Chondrocyte (in vitro differentiated cells): Measurements from ENCODE around the gene PTGER2. TPM values are rescaled to one million over a fixed set of nuclear protein-coding genes. Genes with fewer than 3 reads are reported as not detected.
A peak's percentile ranks its signal among the peaks of the same experiment; 100 is the strongest.

Experiments
- DNase-seq: peaks from one replicate; pipeline ENCODE4 v3.0.0; 2021; ENCODE audit warnings: mixed read lengths, low spot score
- H3K27ac Mint-ChIP-seq: one replicate; pipeline ENCODE4 v1.8.0; 2021; ENCODE audit warnings: mild to moderate bottlenecking, moderate library complexity, mixed read lengths; ENCODE audit not compliant: unreplicated experiment
- H3K27me3 Mint-ChIP-seq: 2 replicates; pipeline ENCODE4 v1.8.0; 2021; ENCODE audit warnings: low read depth, mixed read lengths
- H3K36me3 Mint-ChIP-seq: 2 replicates; pipeline ENCODE4 v1.8.0; 2021; ENCODE audit warnings: low read depth, mixed read lengths
- H3K4me1 Mint-ChIP-seq: 2 replicates; pipeline ENCODE4 v1.8.0; 2021; ENCODE audit warnings: low read depth, mild to moderate bottlenecking, mixed read lengths
- H3K4me3 Mint-ChIP-seq: one replicate; pipeline ENCODE4 v1.8.0; 2021; ENCODE audit warnings: mild to moderate bottlenecking, moderate library complexity, mixed read lengths; ENCODE audit not compliant: unreplicated experiment
- H3K9me3 Mint-ChIP-seq: 2 replicates; pipeline ENCODE4 v1.8.0; 2021; ENCODE audit warnings: low read depth, mixed read lengths
- total RNA-seq: library from RNA; stranded (reverse); gene quantifications from 3 replicates; pipeline ENCODE4 v1.2.1, GENCODE V29; 2021
- TF ChIP-seq, protein P1 (sequence below): fragments of 200-600 bp; sonication (generic); IDR thresholded peaks from 2 replicates; pipeline ENCODE4 v1.5.0; 2021; ENCODE audit warnings: antibody characterized with exemption, mild to moderate bottlenecking, moderate library complexity

Gene PTGER2
- total RNA-seq, 1 donor from 2014 or later = 2.5 TPM

DNA sequence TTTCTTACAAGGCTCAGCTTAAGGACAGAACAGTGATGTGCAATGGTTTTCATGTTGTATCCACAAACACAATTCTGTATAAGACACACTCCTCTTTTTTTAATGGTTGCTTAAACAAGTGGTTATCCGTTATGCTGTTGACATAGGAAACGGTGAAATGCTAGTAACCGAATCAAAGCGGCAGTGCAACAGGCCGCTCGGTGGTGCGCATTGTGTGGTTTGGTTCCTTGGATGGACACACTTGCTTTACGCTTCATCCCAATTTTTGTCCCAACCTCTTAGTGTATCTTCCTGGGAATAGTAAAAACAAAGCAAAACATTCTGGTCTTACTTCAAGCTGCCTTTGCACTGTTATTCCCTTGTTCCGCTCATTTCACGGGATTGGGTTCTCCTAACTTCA lies 650 bp upstream of the PTGER2 start:
- H3K27me3 Mint-ChIP-seq = peaks cover 3% of the 10 kb centered on the region
- peak overlapping the region; percentile 71 for H3K27ac Mint-ChIP-seq
- H3K4me1 Mint-ChIP-seq = peaks cover 32% of the 10 kb centered on the region
- no peaks in the 10 kb centered on the region for H3K36me3 Mint-ChIP-seq
- no peak for DNase-seq
- TF ChIP-seq, protein P1, sequence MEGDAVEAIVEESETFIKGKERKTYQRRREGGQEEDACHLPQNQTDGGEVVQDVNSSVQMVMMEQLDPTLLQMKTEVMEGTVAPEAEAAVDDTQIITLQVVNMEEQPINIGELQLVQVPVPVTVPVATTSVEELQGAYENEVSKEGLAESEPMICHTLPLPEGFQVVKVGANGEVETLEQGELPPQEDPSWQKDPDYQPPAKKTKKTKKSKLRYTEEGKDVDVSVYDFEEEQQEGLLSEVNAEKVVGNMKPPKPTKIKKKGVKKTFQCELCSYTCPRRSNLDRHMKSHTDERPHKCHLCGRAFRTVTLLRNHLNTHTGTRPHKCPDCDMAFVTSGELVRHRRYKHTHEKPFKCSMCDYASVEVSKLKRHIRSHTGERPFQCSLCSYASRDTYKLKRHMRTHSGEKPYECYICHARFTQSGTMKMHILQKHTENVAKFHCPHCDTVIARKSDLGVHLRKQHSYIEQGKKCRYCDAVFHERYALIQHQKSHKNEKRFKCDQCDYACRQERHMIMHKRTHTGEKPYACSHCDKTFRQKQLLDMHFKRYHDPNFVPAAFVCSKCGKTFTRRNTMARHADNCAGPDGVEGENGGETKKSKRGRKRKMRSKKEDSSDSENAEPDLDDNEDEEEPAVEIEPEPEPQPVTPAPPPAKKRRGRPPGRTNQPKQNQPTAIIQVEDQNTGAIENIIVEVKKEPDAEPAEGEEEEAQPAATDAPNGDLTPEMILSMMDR = no peak
- no peaks in the 10 kb centered on the region for H3K9me3 Mint-ChIP-seq
- peak overlapping the region; percentile 88 for H3K4me3 Mint-ChIP-seq

DNA sequence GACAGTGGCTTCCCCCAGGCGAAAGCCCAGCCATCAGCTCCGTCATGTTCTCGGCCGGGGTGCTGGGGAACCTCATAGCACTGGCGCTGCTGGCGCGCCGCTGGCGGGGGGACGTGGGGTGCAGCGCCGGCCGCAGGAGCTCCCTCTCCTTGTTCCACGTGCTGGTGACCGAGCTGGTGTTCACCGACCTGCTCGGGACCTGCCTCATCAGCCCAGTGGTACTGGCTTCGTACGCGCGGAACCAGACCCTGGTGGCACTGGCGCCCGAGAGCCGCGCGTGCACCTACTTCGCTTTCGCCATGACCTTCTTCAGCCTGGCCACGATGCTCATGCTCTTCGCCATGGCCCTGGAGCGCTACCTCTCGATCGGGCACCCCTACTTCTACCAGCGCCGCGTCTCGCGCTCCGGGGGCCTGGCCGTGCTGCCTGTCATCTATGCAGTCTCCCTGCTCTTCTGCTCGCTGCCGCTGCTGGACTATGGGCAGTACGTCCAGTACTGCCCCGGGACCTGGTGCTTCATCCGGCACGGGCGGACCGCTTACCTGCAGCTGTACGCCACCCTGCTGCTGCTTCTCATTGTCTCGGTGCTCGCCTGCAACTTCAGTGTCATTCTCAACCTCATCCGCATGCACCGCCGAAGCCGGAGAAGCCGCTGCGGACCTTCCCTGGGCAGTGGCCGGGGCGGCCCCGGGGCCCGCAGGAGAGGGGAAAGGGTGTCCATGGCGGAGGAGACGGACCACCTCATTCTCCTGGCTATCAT lies 663 bp downstream of the PTGER2 start:
- no peaks in the 10 kb centered on the region for H3K36me3 Mint-ChIP-seq
- H3K4me1 Mint-ChIP-seq = peaks cover 32% of the 10 kb centered on the region
- H3K9me3 Mint-ChIP-seq = no peaks in the 10 kb centered on the region
- TF ChIP-seq, protein P1 = peak; percentile 10
- peak overlapping the region; percentile 65 for H3K27ac Mint-ChIP-seq
- DNase-seq = no peak
- peaks cover 3% of the 10 kb centered on the region for H3K27me3 Mint-ChIP-seq
- peak overlapping the region; percentile 88 for H3K4me3 Mint-ChIP-seq

DNA sequence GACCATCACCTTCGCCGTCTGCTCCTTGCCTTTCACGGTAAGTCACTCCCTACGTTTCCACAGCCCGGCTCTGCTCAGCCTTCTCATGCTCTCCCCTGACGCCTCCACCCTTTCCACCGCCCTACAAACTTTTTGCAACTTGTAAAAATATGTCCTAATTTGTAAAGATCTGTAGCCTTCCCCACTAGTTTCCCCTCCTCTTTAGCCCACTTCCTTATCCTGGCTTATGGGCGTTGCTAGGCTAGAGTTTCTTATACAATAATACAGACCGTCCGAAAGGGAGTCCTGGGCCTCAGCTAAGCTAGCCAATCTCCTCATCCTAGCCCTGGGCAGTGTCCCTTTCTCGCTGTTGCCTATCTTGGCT lies 1.2 kb downstream of the PTGER2 start:
- no peak for DNase-seq
- no peaks in the 10 kb centered on the region for H3K9me3 Mint-ChIP-seq
- peaks cover 32% of the 10 kb centered on the region for H3K4me1 Mint-ChIP-seq
- H3K4me3 Mint-ChIP-seq = peak overlapping the region; percentile 88
- peaks cover 3% of the 10 kb centered on the region for H3K27me3 Mint-ChIP-seq
- TF ChIP-seq, protein P1 = no peak
- H3K27ac Mint-ChIP-seq = peak overlapping the region; percentile 6
- no peaks in the 10 kb centered on the region for H3K36me3 Mint-ChIP-seq

DNA sequence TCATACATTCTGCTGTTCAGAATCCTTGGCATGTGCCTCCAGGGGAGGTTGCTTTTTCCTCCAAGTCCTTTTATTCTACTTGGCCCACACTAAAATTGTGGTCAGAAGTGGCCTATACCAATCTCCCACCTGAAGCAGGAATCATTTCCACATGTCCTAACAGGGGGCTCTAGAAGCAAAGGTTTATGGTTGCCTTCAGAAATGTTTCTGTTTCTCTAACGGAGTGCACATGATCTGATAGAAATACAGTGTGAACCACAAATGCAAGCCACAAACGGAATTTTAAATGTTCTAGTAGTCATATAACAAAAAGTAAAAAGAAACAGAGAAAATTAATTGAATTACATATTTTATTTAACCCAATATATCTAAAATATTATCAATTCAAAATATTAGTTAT lies 4.0 kb downstream of the PTGER2 start:
- peaks cover 26% of the 10 kb centered on the region for H3K4me1 Mint-ChIP-seq
- TF ChIP-seq, protein P1 = no peak
- peaks cover 10% of the 10 kb centered on the region for H3K36me3 Mint-ChIP-seq
- H3K27me3 Mint-ChIP-seq = peaks cover 3% of the 10 kb centered on the region
- H3K9me3 Mint-ChIP-seq = peaks cover 11% of the 10 kb centered on the region
- no peak overlapping the region for H3K4me3 Mint-ChIP-seq
- no peak overlapping the region for H3K27ac Mint-ChIP-seq
- no peak for DNase-seq

DNA sequence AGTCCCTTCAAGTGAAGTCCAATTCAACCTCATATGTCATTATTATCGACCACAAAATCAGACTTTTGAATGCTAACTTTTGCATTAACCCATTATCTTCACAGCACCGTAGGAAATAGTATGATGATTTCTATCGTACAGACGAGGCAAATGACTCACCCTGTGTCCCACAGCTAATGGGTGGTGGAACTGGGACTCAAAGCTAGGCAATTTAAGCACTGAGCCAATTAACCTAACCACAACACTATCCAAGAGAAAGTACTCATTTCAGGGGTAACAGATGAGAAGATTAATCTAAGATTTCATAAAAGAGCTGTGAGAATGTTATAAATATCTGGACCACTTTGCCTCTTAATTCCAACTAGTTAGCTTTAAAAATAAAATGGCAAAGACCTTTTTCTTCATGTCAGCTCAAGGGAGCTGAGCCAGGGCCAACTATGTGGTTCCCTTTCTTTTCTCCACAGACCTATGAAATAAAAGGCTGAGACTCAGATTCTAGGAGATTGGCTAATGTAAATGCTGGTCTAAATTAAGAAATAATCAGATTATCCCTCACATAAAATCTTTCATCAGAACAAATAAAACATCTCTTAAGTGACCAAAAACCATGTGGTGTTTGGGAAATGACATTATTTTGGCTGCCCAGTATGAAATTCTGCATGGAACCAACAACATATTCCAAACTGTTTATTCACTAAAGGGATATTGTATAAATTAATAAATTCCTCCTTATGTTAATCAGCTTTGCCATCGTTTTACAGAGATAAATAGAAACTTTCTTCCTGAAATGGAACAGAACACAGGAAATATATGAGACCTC lies 4.9 kb downstream of the PTGER2 start:
- Mint-ChIP-seq H3K4me1 (peaks cover 18% of the 10 kb centered on the region), H3K36me3 (peaks cover 10% of the 10 kb centered on the region), H3K27me3 (peaks cover 3% of the 10 kb centered on the region), H3K27ac (no peak overlapping the region), H3K4me3 (no peak overlapping the region), H3K9me3 (peaks cover 11% of the 10 kb centered on the region)
- no peak for DNase-seq
- TF ChIP-seq, protein P1 = no peak
